ENCODE measurements around the gene HOMEZ.
"Not testable (repeated sequence)": the region's sequence is repeated elsewhere in the genome, so short reads cannot be mapped to it uniquely, and the experiment has no call there.

Gene HOMEZ

DNA sequence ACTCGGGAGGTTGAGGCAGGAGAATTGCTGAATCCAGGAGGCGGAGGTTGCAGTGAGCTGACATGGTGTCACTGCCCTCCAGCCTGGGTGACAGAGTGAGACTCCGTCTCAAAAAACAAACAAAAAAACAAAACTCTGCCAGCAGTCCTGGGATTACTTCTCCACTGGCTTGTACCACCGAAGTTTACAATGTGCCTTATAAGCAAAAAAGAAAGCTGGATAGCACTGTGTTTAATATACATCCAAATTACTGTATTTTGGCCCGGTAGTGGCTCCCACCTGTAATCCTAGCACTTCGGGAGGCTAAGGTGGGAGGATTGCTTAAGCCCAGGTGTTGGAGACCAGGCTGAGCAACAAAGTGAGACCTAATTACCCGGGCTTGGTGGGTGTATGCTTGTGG lies 16.7 kb downstream of the HOMEZ start:
- TF ChIP-seq, protein P1, sequence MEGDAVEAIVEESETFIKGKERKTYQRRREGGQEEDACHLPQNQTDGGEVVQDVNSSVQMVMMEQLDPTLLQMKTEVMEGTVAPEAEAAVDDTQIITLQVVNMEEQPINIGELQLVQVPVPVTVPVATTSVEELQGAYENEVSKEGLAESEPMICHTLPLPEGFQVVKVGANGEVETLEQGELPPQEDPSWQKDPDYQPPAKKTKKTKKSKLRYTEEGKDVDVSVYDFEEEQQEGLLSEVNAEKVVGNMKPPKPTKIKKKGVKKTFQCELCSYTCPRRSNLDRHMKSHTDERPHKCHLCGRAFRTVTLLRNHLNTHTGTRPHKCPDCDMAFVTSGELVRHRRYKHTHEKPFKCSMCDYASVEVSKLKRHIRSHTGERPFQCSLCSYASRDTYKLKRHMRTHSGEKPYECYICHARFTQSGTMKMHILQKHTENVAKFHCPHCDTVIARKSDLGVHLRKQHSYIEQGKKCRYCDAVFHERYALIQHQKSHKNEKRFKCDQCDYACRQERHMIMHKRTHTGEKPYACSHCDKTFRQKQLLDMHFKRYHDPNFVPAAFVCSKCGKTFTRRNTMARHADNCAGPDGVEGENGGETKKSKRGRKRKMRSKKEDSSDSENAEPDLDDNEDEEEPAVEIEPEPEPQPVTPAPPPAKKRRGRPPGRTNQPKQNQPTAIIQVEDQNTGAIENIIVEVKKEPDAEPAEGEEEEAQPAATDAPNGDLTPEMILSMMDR (IDR thresholded peaks at IDR 0.05; ENCODE audit: low read depth, low read length, missing control alignments) = no peak
- DNase-seq (ENCODE audit: extremely low read depth, low read depth) = no peak

GRCh38 chr14:23260849-23261248 lies 25.1 kb downstream of the HOMEZ start:
- DNase-seq (ENCODE audit: extremely low read depth, low read depth); H3K4me3 ChIP-seq (replicated peaks; ENCODE audit: low read depth, low read length): not testable (repeated sequence)

More for the DNA sequence above, 16.7 kb downstream of the HOMEZ start:
- no peak overlapping the region for H3K4me3 ChIP-seq (replicated peaks; ENCODE audit: low read depth, low read length)

GRCh38 chr14:23259426-23259825 lies 26.5 kb downstream of the HOMEZ start:
- DNase-seq (ENCODE audit: extremely low read depth, low read depth) = no peak
- TF ChIP-seq, protein P1 (IDR thresholded peaks at IDR 0.05; ENCODE audit: low read depth, low read length, missing control alignments) = no peak
- H3K4me3 ChIP-seq (replicated peaks; ENCODE audit: low read depth, low read length) = no peak overlapping the region

GRCh38 chr14:23258256-23258655 lies 27.7 kb downstream of the HOMEZ start:
- no peak overlapping the region for H3K4me3 ChIP-seq (replicated peaks; ENCODE audit: low read depth, low read length)
- no peak for DNase-seq (ENCODE audit: extremely low read depth, low read depth)
- TF ChIP-seq, protein P1 (IDR thresholded peaks at IDR 0.05; ENCODE audit: low read depth, low read length, missing control alignments) = no peak

DNA sequence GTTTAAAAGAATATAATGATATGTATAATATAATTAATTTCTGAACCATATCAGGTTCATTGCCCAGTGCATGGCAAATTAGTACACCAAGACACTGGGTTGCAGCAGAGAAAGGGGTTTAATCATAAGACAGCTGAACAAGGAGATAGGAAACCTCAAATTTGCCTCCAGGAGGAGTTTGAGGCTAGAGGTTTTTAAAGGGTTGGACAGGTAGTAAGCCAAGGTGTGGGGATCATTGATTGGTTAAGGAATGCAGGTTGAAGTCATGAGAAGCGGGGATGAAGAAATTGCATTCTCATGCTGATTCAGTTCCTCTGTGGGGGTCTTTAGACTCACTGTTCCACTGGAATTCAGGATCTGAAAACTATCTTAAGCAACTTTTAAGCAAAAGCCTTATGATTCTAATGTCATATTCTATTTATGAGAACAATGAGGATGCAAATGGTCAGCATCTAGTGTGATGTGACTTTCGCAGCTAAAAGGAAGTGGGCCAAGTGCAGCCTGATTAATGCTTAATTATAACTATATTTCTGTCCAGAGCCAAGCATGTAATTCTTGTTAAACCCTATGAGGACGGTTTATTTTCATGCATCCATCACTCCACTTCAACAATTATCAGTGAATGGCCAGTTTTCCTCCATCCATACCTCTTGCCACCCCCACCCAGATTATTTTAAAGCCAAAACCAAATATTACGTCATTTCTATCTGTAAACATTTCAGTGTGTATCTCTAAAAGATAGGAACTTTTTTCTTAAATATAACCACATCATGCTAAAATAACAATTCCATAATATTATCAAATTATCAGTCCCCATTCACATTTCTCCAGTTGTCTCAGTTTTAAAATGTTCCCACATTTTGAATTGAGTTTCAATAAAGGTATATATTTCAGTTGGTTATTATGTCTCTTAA lies 33.3 kb downstream of the HOMEZ start:
- no peak for DNase-seq (ENCODE audit: extremely low read depth, low read depth)
- no peak overlapping the region for H3K4me3 ChIP-seq (replicated peaks; ENCODE audit: low read depth, low read length)
- TF ChIP-seq, protein P1 (IDR thresholded peaks at IDR 0.05; ENCODE audit: low read depth, low read length, missing control alignments) = no peak

- TF ChIP-seq, protein P1 (IDR thresholded peaks at IDR 0.05; ENCODE audit: low read depth, low read length, missing control alignments) = no peak
- no peak overlapping the region for H3K4me3 ChIP-seq (replicated peaks; ENCODE audit: low read depth, low read length)
- DNase-seq (ENCODE audit: extremely low read depth, low read depth) = no peak
These were observed 33.9 kb downstream of the HOMEZ start for GRCh38 chr14:23252006-23252405.

DNA sequence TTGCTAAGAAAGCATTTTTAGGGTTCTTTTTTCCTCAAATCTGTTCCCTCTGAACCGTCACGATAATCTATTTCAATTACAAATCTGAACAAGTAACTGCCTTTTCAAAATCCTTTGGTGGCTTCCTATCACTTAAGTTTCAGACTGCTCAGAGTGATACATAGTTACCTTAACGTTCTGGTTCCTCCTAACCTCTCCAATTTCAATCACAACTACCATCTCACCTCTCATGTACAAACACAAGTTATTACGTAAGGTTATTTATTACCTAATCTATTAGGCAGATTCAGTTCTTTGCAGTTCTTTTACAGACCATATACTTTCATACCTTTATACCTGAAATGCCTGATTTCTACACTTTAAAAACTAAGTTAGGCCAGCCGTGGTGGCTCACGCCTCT lies 36.1 kb downstream of the HOMEZ start:
- no peak for DNase-seq (ENCODE audit: extremely low read depth, low read depth)
- no peak overlapping the region for H3K4me3 ChIP-seq (replicated peaks; ENCODE audit: low read depth, low read length)
- TF ChIP-seq, protein P1 (IDR thresholded peaks at IDR 0.05; ENCODE audit: low read depth, low read length, missing control alignments) = no peak

All from HFF-Myc (cell line).